GM18511 (cell line): ENCODE results near the gene DPP10.
"Not testable (repeated sequence)": the region's sequence is repeated elsewhere in the genome, so short reads cannot be mapped to it uniquely, and the experiment has no call there.

Experiments
- ATAC-seq: cut with Tn5 transposase; IDR thresholded peaks from one replicate; pipeline ENCODE4 v1.9.1; 2021; ENCODE audit warnings: mild to moderate bottlenecking, moderate library complexity; ENCODE audit not compliant: unreplicated experiment

Gene DPP10

DNA sequence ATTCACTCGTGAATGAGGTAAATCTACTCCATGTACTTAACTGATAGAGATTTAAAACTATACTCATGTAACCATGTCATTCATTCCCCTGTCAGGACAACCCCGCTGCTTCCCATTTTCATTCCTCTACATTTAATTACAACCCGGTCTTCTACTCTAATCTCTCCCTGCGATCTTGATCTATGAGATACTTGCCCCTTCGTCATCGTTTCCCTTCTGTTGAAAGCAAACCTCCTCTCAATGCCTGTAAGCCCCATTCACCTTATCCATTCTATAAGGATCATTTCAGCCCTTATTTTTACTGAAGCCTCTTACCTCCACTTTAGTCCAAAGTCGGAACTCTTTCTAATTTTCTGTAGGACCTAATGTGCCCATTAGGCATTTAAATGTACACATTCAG is 492.6 kb downstream of the DPP10 start:
- ATAC-seq, result no peak

DNA sequence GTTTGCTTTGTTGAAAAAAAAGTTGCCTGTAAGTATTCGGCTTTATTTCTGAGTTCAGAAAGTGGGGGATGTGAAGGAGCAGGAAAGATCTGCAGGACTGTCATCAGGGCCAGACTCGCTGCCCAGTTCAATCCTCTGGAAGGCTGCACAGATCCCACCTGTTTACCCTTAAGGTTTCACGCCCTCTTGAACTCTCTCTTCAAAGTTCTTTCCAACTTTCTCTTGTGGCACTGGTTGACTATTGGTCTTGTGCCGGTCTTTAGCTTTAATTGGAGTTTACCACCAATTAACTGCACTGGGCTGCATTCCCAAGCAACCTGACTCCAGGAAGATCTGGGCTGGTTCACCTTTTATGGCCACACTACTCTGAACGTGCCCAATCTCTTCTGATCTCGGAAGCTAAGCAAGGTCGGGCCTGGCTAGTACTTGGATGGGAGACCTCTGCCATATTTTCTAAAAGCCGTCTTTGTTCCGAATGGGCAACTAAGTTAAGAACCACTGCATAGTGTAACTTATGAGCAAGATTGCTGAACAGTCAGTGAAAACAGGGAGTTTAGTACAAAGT is 495.0 kb downstream of the DPP10 start:
- no peak for ATAC-seq

DNA sequence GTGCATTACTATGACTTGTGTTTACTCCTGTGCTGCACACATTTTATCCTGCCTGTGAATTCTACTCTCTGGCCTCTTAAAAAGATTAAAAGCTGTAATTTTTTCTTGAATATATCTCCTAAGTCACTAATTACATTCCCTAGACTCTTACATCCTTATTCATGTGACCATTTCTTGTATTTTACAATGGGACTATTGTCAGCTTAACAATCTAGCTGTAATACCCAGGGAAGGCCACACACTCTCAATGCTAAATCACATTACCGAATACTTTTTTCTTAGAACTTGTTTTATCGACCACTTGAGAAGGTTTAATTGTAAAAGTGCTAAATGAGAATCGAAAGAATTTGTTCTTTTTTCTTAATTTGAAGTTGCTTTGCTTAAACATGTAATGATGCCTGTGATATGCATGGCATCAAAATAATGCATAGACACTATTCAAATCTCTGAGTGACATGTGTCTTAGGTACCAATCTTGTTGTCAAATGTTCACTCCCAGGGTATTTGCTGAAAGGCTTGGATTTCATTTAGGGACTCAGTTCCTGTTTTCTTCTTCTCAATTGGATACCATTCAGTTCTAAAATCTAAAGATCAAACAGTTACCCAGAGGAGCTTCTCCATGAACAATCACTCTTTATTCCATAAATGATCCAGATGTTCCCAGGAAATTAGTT is 498.5 kb downstream of the DPP10 start:
- no peak for ATAC-seq

DNA sequence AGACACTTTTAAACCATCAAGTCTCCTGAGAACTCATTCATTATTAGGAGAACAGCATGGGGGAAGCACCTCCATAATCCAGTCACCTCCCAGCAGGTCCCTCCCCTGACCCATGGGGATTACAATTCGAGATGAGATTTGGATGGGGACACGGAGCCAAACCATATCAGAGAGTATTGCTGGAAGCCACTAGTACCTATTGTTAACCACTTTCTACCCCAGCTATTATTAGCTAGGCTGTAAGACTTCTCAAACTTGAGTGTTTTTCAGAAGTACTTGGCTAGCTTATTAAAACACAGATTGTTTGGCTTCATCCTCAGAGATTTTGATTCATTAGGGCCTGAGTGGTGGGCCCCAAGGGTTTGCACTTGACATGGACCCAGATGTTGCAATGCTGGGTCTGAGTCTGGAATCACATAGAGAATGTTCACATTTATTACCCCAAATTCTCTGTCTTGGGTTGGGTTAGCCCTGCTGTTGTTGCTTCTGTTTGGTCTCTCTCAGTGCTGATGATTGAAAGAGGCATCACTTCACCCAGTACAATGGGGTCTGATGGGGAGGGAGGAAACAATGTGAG is 506.9 kb downstream of the DPP10 start:
- ATAC-seq, result no peak

DNA sequence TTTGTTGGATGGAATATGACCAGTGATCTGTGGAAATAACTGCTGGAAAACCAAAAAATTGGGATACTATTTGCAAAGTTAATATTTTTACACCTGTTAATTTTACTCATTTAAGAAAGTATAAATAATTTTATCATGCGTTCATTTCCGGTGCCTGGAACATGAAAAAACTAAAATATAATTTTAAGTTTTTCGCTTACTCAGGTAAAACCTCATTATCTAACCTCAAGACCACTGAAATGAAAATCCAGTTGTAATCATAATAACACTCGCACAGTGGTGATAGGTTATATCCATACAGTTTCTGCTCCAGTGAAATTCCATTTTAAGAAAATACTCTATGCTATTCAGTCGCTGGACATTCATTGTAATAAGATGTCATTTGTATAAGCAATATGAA is 517.9 kb downstream of the DPP10 start:
- no peak for ATAC-seq

DNA sequence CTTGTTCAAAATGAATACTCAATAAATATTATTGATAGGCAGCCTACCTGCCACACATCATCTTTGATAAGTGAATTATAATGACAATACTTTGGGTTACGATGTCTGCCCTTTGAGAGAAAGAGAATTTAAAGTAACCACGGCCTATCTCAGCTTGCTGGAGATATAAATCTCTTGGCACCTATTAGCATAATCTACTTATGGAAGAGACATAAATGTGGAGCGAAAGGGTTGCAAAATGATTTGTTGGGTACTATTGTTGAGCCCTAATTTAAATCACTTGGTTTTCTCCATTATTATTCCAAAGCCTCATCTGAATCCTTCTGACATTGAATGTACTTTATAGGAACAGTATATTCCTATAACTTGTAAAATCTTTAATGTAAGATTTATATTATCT is 520.1 kb downstream of the DPP10 start:
- ATAC-seq, result no peak

DNA sequence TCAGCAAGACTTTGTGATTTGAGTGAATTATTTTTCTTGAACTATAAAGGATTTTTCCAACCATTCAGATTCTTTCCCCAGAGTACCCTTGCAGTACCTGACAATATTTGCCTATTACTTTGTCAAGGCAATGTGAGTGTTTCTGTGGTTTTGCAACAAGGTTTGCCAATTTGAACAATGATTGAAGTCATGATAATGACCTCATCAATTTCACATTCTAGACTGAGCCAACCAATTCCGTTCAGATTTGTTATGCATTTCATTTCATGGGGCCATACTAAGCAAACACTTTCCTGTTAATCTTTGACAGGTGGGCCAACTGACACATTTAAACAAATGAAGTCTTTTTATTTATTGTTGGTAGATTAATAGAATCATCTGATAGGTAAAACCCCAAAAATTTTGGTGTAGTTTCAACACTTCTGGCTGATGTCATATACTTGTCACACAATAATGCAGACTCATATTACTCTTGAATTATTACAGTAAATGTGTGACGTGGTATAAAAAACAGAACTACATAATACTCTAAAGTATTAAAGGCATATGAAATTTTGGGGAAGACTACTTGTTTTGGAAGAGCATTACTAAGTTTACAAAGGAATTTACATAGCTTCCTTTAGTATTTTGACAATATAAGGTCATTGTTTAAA is 526.4 kb downstream of the DPP10 start:
- no peak for ATAC-seq

DNA sequence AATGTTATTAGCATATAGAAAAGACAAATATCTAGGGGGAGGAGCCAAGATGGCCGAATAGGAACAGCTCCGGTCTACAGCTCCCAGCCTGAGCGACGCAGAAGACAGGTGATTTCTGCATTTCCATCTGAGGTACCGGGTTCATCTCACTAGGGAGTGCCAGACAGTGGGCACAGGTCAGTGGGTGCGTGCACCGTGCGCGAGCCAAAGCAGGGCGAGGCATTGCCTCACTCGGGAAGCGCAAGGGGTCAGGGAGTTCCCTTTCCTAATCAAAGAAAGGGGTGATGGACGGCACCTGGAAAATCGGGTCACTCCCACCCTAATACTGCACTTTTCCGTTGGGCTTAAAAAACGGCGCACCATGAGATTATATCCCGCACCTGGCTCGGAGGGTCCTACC is 561.9 kb downstream of the DPP10 start:
- ATAC-seq, result not testable (repeated sequence)

DNA sequence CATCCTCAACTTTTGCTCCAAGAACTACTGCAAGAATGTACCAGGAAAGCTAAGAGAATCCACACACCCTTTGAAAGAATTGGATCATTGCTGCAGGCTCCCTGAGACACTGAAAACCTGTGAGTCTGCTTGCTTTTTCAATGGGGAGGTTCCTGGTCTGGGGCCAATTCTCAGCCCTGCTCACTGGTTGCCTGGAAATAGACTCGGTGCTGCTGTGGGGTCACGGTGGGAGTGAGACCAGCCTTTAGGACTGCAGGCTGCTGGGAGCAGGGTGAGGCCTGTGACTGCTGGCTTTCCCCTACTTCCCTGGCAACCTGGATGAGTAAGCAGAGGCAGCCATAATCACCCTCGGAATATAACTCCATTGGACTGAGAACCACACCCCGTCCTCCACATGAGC is 569.3 kb downstream of the DPP10 start:
- ATAC-seq, result no peak

DNA sequence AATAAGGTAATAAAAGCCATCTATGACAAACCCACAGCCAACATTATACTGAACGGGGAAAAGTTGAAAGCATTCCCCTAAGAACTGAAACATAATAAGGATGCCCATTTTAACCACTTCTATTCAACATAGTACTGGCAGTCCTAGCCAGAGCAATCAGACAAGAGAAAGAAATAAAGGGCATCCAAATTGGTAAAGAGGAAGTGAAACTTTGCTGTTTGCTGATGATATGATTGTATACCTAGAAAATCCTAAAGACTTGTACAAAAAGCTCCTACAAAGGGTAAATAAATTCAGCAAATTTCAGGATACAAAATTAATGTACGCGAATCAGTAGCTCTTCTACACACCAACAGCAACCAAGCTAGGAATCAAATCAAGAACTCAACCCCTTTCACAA is 579.6 kb downstream of the DPP10 start:
- ATAC-seq, result not testable (repeated sequence)

DNA sequence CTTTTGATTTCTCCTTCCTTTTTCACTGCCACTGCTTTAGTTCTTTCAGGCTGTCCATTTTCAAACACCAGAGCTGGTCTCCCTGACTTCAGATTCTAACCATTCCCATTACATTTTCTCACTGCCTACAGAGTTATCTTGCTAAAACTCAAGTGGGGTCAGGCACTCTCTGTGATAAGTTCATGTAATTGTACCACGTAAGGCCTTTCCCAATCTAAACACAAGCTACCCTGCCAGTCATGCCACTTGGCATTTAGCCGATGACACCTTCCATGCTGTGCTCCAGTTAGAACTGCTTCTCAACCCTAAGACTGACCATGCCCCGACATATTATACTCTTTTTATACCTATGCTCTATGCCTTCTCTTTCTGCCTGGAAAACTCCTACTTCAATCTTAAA is 592.4 kb downstream of the DPP10 start:
- no peak for ATAC-seq

DNA sequence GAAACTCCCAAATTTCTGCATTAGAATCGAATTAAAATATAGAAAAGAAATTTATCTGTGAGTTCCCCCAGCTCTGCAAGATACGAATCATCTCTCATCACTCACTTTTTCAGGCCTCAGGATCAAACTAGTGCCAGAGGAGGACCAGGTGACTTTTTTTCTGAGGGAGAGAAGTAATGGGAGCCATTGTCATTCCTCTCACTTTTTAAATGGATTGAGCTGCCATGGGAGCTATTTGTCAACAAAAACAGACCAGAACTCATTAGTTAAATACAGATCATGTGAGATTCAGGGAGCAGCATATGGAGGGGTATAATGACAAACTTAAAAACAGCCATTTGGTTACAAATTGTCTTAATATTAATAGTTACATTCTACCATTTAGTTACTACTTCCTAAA is 594.4 kb downstream of the DPP10 start:
- ATAC-seq, result no peak

DNA sequence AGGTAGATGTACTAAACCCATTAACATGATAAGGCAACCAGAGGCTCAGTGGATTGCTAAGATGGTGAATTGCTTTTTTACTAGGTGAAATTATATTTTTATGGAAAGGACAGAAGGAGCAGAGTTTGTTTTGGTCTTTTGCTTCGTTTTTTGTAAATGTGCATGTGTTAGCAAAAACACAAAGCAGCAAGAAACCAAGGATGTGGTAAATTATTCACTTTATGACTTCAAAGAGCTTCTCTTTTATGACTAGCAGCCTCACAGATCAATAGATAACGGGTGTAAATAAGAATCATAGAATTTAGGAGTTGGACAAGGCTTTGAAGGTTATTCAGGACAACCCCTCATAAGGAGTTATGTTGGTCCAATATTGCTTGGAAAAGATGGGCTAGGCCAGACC is 615.0 kb downstream of the DPP10 start:
- ATAC-seq, result no peak

DNA sequence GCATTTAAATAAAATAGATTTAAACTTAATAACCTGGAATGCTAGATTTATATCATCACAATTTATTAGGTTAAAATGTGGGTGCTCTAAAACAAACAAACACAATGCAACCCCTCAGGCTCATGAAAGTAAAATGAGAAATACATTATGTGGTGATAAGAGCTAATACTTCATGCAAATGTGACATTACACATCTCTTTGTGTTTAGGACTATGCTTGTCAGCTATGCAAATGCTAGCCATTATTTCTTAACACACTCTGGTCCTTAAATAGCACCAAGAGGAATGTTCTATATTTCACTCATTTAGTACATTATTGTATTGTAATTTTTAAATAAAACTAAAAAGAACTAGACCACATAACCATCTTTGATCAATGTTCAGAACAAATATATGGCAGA is 627.6 kb downstream of the DPP10 start:
- no peak for ATAC-seq

DNA sequence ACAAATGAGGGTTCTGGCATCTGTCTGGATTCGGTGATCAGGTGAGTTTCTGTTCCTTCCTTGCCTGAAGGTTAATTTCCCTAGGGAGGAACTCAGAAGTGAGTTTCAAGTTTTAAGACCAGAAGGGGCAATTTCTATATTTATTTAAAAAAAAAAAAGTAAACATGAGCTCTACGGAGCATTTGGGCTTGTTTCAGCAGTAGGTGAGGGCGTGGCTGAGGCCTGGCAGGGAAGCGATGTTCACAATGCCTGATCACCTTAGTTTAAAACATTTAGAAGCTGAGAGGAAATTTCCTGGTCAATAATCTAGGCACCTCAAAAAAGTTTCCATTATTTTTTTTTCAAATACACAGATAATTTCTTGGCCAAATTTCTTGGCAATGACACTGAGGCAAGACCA is 629.1 kb downstream of the DPP10 start:
- no peak for ATAC-seq

DNA sequence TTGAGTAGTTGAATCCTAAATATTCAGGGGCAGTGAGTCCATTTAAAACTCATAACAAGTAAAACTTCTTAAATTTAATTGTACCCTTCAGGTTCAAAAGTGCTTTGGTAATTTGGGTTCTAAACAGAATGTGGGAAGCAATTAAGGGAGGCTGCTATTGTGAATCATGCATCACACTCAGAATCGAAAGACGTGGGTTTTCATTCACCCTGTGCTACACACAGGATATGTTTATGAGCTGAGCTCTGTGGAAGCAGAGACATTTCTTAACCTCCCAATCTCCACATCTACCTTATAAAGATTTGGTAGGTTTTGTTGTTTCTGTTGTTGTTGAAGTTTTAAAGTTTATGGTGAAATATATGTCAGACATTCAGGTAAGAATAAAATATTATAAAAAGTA is 633.4 kb downstream of the DPP10 start:
- ATAC-seq, result no peak

DNA sequence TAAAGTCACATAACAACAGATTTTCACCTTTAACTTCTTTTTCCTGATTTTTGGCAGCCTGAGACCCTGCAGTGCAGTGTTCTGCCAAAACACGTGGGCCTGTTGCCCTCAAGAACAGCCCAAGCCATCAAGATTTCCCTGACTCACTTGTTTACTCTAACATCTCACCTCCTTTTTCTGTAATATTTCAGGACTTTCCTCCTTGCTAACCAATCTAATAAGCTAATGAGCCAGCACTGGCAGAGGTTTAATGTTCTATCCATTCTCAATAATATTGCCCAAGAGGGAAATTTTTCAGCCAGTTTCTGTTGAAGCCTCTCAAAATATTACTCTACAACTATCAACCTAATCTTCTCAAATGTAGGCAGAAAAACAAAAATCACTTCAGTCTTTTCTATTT is 635.2 kb downstream of the DPP10 start:
- ATAC-seq, result no peak

DNA sequence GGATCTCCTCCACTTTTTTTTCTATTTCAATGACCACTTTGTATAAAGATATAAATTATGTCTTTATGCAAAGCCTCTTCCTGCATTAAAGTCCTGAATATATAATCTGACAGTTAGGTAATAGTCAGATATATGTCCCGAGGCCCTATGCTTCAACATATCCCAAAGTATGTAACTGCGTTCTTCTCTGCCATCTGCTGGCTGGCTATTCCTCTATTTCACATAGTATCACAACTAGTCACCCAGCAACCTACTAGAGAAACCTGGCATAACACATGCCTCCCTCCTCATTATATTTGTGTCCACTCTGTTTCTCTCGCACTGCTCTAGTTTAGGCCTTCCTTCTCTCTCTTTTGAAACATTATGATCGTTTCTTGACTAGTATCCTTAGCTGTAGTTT is 640.8 kb downstream of the DPP10 start:
- ATAC-seq, result no peak

DNA sequence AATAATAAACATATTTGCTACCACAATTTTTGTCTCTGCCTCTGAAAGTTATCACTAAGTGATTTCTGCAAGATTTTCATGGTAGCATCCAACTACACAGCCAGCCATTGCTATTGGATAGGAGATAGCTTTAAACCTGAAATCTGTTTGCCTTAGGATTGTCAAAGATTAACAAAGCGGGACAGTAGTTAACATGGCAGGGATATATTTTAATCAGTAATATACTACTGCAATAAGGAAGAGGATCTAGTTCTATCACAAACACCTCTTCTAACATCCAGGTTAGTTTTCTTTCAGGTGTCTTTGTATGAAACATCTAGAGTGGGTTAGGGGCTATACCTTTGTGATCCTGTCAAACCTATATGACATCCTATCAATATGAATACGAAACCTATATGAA is 641.3 kb downstream of the DPP10 start:
- ATAC-seq, result no peak

DNA sequence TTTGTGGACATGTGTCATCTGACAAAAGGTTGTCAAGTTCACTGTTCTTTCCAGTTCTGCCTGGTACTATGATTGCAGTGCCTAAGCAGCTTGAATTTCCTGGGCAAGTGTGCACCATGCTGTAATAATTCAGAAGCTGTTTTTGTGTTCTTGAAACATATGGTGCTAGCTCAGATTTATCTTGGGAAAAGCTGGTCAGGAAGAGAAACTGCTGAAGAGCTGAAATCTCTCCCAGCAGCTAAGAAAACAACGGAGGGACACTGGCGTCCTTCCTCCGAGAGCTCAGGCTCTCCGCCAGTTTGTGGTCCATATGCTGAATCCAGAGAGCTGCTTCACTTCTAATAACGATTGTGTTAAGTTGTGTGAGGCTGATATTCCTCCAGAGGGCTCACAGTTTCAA is 642.0 kb downstream of the DPP10 start:
- ATAC-seq, result no peak

DNA sequence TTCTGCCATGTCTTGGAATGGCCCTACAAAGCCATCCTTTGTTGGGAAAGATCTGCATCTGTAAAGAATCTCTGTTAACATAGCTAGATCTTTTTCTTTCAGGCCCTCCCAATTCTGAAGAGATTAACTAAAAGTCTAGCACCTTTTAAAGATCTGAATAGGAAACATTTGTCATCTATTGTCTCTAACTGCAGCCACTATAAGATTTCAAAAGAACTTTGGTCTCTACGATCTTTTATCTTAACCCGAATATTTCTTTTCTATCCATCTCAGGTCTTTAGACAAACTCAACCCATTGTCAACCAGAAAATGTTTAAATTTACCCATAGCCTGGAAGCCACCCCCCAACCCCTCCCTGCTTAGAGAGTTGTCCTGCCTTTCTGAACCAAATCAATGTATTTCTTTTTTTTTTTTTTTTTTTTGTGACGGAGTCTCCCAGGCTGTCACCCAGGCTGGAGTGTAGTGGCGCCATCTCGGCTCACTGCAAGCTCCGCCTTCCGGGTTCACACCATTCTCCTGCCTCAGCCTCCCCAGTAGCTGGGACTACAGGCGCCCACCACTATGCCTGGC is 643.7 kb downstream of the DPP10 start:
- not testable (repeated sequence) for ATAC-seq

DNA sequence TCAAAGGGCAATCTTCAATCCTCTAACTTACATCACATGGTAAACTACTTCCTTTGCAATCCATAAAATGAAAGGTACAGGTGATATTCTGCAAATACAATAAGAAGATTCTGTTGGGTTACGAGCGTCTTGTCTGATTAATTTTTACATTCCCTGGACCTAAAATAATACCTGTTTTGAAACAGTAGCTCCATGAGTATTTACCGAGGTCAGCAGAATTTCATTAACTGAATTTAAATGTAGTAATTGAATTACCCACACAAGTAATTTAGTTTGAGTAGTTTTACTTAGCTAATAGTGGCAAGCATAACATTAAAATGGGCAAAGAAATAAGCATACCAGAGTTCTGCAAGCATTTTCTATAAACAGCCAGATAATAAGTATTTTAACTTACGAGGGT is 652.0 kb downstream of the DPP10 start:
- no peak for ATAC-seq
